ENCODE measurements around the gene LEFTY1. TPM values are rescaled to one million over a fixed set of nuclear protein-coding genes. Genes with fewer than 3 reads are reported as not detected.

Gene LEFTY1
- total RNA-seq, 4 donors from 2014 or later: 0.33 TPM; not detected in 3

DNA sequence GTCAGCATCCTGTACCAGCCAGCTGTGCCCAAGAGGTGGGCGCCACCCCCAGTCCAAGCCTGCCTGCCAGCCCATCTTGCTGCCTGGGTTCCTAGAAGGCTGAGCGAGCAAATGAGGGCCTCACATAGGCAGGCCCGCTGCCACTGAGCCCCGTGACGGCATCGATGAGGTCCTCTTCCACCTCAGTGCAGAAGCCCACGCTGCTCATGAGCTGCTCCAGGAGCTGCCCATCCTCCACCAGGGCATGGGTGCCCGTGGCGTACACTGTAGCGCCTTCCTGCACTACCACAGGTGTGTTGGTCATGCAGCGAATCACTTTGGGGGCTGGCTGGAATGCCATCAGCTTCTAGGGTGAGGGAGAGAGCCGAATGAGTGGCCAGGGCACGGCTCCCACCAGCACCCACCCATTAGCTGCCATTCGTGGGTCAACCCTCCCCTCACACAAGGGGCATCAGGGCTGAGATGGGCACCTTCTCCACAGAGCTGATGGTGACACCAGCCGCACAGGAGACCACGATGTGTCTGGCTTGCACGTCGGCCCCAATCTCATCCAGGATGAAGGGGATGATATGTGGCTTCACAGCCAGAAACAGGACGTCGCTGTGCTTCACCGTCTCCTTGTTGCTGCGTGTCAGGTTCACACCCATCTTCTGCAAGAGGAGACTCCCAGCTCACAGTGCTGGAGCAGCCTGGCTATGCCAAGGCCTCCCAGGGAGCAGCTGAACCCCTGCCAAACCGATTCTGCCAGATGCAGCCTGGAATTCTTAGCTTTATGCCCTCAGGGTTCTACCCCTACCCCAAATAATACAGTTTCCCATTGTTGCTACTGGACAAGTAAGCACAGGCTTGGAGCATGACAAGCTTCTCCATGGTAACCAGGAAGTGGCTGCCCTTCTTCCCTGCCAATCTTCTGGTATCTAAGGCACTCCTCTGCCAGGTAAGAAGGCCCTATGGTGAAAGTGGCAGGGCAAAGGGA, 33.1 kb upstream of the LEFTY1 start:
- peaks cover 29 to 54% (median 37%) of the 10 kb centered on the region in 4 donors for H3K4me1 ChIP-seq
- no peaks in the 10 kb centered on the region for H3K9me3 ChIP-seq
- peak; percentile 75 for DNase-seq (ENCODE audit: extremely low spot score)
- H3K27me3 ChIP-seq: no peaks in the 10 kb centered on the region
- no peak overlapping the region for H3K27ac ChIP-seq (replicated peaks in 1 of 4)
- H3K4me3 ChIP-seq: no peak overlapping the region
- TF ChIP-seq EP300 (IDR thresholded peaks at IDR 0.05) (no peak), POLR2A (IDR thresholded peaks at IDR 0.05; ENCODE audit: low read depth) (no peak), POLR2AphosphoS5 (IDR thresholded peaks at IDR 0.05) (no peak)
- TF ChIP-seq, protein P1, sequence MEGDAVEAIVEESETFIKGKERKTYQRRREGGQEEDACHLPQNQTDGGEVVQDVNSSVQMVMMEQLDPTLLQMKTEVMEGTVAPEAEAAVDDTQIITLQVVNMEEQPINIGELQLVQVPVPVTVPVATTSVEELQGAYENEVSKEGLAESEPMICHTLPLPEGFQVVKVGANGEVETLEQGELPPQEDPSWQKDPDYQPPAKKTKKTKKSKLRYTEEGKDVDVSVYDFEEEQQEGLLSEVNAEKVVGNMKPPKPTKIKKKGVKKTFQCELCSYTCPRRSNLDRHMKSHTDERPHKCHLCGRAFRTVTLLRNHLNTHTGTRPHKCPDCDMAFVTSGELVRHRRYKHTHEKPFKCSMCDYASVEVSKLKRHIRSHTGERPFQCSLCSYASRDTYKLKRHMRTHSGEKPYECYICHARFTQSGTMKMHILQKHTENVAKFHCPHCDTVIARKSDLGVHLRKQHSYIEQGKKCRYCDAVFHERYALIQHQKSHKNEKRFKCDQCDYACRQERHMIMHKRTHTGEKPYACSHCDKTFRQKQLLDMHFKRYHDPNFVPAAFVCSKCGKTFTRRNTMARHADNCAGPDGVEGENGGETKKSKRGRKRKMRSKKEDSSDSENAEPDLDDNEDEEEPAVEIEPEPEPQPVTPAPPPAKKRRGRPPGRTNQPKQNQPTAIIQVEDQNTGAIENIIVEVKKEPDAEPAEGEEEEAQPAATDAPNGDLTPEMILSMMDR (IDR thresholded peaks at IDR 0.05): no peak
- intact Hi-C loops (cut with DNase I): no loop called here
- H3K36me3 ChIP-seq: peaks cover 0 to 46% (median 41%) of the 10 kb centered on the region in 4 donors
- 100% methylated on average over 2 of the region's 23 CpGs for WGBS

DNA sequence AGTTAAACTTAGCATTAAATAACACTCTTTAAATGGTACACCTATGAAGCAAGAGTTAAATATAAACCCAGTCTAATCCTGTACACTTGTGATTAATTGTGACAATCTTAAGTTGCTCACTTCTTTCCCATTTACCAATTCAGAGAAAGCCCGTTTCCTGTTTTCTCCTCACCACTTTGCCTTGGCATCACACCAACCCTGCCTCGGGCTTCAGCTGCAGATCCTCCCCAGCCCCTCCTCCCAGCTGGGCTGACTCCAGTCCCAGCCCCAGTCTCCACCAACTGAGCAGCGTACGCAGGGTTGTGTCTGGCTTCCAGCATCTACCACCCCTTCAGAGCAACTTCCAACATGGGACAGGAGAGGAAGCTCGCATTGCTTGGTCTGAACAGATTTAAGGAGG, 31.0 kb upstream of the LEFTY1 start:
- Histone ChIP-seq H3K4me3 (no peak overlapping the region), H3K36me3 (peaks cover 0 to 67% (median 57%) of the 10 kb centered on the region in 4 donors), H3K27ac (replicated peaks in 1 of 4) (peak overlapping the region in 2 of 4 donors; percentile 46 to 48), H3K9me3 (no peaks in the 10 kb centered on the region), H3K4me1 (peaks cover 29 to 51% (median 36%) of the 10 kb centered on the region in 4 donors), H3K27me3 (no peaks in the 10 kb centered on the region)
- DNase-seq (ENCODE audit: extremely low spot score): no peak
- WGBS: 18% methylated on average over 5 of the region's 5 CpGs
- intact Hi-C loops (cut with DNase I): loop anchor here (10.0 kb wide), 1 partner anchor 55 kb away; no protein-coding TSS in a partner anchor
- peak in 1 of 2 donors; percentile 24 for TF ChIP-seq POLR2AphosphoS5 (IDR thresholded peaks at IDR 0.05)
- TF ChIP-seq, protein P1 (IDR thresholded peaks at IDR 0.05): no peak

DNA sequence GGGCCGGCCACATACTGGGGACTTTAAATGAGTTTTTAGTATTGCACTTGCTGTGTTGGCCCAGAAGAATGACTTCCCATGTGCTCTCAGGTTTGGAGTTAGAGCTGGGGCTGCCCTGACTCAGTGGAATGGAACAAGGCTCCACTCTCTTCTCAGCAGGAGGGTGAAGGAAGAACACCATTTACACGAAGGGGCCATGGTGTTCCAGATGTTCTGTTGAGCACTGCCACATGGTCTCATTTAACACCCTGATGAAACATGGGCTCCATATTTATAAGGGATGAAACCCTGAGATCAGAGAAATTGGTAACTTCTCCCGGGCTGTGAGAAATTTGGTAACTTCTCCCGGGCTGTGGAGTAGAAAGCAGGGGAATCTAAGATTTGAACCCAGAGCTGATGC, 29.3 kb upstream of the LEFTY1 start:
- Histone ChIP-seq H3K27ac (replicated peaks in 1 of 4) (no peak overlapping the region), H3K4me1 (peaks cover 23 to 40% (median 28%) of the 10 kb centered on the region in 4 donors), H3K9me3 (no peaks in the 10 kb centered on the region), H3K4me3 (no peak overlapping the region), H3K36me3 (peaks cover 0 to 73% (median 62%) of the 10 kb centered on the region in 4 donors), H3K27me3 (no peaks in the 10 kb centered on the region)
- TF ChIP-seq POLR2A (IDR thresholded peaks at IDR 0.05; ENCODE audit: low read depth) (no peak), POLR2AphosphoS5 (IDR thresholded peaks at IDR 0.05) (no peak), EP300 (IDR thresholded peaks at IDR 0.05) (no peak)
- TF ChIP-seq, protein P1 (IDR thresholded peaks at IDR 0.05): no peak
- no peak for DNase-seq (ENCODE audit: extremely low spot score)
- intact Hi-C loops (cut with DNase I): loop anchor here (10.0 kb wide), 1 partner anchor 57 kb away; no protein-coding TSS in a partner anchor
- 79% methylated on average over 4 of the region's 4 CpGs for WGBS

DNA sequence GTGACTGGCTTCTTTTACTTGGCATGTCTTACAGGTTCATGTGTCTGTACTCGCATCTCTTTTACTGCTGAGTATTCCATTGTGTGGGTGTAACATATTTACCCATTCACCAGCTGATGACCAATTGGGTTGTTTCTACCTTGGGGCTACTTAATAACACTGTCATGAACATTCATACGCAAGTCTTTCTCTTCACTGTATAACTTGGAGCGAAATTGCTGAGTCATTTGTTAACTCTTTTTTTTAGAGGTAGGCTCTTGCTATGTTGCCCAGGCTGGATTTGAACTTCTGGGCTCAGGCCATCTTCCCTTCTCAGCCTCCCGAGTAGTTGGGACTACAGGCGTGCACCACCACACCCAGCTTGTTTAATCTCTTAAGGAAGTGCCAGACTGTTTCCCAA, 28.6 kb upstream of the LEFTY1 start:
- DNase-seq (ENCODE audit: extremely low spot score): no peak
- H3K27me3 ChIP-seq: no peaks in the 10 kb centered on the region
- H3K4me1 ChIP-seq: peaks cover 16 to 32% (median 21%) of the 10 kb centered on the region in 4 donors
- WGBS: 93% methylated on average over 5 of the region's 5 CpGs
- no peak overlapping the region for H3K27ac ChIP-seq (replicated peaks in 1 of 4)
- TF ChIP-seq POLR2A (IDR thresholded peaks at IDR 0.05; ENCODE audit: low read depth) (no peak), EP300 (IDR thresholded peaks at IDR 0.05) (no peak), POLR2AphosphoS5 (IDR thresholded peaks at IDR 0.05) (no peak)
- TF ChIP-seq, protein P1 (IDR thresholded peaks at IDR 0.05): no peak
- H3K9me3 ChIP-seq: no peaks in the 10 kb centered on the region
- no peak overlapping the region for H3K4me3 ChIP-seq
- peaks cover 0 to 76% (median 65%) of the 10 kb centered on the region in 4 donors for H3K36me3 ChIP-seq
- intact Hi-C loops (cut with DNase I): loop anchor here (10.0 kb wide), 1 partner anchor 57 kb away; no protein-coding TSS in a partner anchor
